Activated CD4-positive, alpha-beta T cell treated with anti-CD3 and anti-CD28 coated beads, Interleukin-10, Interleukin-2, amounts not matched to agents 100 ng/mL and 50 ng/mL, durations not matched to agents 16 hours and 8 hours (primary cell): ENCODE data around the gene PAPSS2.

Experiments used
- DNase-seq: peaks from one replicate; pipeline ENCODE4 v3.0.0-alpha.2; 2020

Gene PAPSS2

GRCh38 chr10:87753995-87754866 lies 94.6 kb downstream of the PAPSS2 start:
- no peak for DNase-seq

- no peak for DNase-seq
These were observed 98.0 kb downstream of the PAPSS2 start for GRCh38 chr10:87757685-87758084.

- no peak for DNase-seq
These were observed 99.9 kb downstream of the PAPSS2 start for GRCh38 chr10:87759551-87759950.

- DNase-seq = no peak
These were observed 100.7 kb downstream of the PAPSS2 start for GRCh38 chr10:87760195-87760905.

- no peak for DNase-seq
These were observed 101.5 kb downstream of the PAPSS2 start for GRCh38 chr10:87761153-87761552.

- DNase-seq = peak; percentile 83
These were observed 102.2 kb downstream of the PAPSS2 start for GRCh38 chr10:87761892-87762291.

GRCh38 chr10:87763086-87763861 lies 103.6 kb downstream of the PAPSS2 start:
- no peak for DNase-seq

- DNase-seq = no peak
These were observed 104.6 kb downstream of the PAPSS2 start for GRCh38 chr10:87764072-87764934.

GRCh38 chr10:87765666-87766376 lies 106.1 kb downstream of the PAPSS2 start:
- DNase-seq = no peak

GRCh38 chr10:87767253-87767652 lies 107.6 kb downstream of the PAPSS2 start:
- DNase-seq = no peak

- peak; percentile 28 for DNase-seq
These were observed 112.3 kb downstream of the PAPSS2 start for GRCh38 chr10:87771871-87772500.

- no peak for DNase-seq
These were observed 116.1 kb downstream of the PAPSS2 start for GRCh38 chr10:87775766-87776165.

GRCh38 chr10:87776328-87776727 lies 116.7 kb downstream of the PAPSS2 start:
- no peak for DNase-seq

GRCh38 chr10:87781545-87781944 lies 121.9 kb downstream of the PAPSS2 start:
- no peak for DNase-seq

GRCh38 chr10:87782721-87783120 lies 123.0 kb downstream of the PAPSS2 start:
- no peak for DNase-seq

- DNase-seq = no peak
These were observed 126.7 kb downstream of the PAPSS2 start for GRCh38 chr10:87786421-87786820.

- no peak for DNase-seq
These were observed 130.5 kb downstream of the PAPSS2 start for GRCh38 chr10:87790185-87790584.

- DNase-seq = no peak
These were observed 134.6 kb downstream of the PAPSS2 start for GRCh38 chr10:87794285-87794684.
